HG02938 (cell line): ENCODE results near the gene ADCY9.

ENCODE experiments used
- ATAC-seq: cut with Tn5 transposase; IDR thresholded peaks from one replicate; pipeline ENCODE4 v1.9.1; 2021; ENCODE audit warnings: mild to moderate bottlenecking, moderate library complexity; ENCODE audit not compliant: unreplicated experiment

The ADCY9 gene

DNA sequence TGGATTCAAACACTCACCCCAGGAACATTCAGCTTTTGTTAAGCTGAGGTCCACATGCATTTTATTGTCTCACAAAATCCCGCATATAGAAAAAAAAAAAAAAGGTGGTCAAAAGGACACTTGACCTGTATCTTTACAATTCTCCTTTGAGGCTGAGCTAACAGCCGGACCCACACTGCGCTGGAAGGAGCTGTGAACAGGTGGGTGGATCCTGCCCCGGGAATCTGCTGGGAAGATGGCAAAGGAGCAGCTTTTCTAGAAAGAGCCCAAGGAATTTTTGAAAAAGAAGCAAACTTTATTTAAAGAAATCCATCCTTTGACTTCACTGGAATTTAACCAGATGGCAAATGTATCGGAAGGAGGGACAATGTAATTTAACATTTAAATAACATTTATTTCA, 108.1 kb downstream of the ADCY9 start:
- ATAC-seq: no peak

DNA sequence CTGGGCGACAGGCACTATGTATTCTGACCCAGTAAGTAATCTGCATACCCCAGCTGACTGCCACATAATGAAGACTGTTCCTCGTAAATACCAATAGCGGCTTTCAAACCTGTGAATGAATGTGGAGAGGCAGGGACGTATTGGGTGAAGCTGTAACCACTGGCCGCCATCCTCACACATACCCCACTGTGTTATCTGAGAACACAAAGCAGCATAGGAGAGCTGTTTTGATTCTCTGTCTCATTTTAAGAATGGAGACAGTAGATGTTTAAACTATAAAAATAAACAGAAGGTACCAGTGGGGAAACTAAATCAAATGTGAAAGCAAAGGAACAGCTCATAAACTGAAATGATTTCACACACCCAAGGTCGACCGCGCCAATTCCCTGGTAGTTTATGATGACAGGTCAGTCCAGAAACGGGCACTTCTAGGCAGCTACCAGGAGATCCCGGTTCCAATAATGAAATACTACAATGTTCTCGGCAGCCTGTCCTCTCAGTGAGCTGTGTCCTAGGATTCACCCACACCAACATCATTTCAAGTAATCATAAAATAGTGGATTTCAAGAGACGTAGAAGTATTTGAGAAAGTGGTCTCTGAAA, 109.7 kb downstream of the ADCY9 start:
- ATAC-seq: no peak

DNA sequence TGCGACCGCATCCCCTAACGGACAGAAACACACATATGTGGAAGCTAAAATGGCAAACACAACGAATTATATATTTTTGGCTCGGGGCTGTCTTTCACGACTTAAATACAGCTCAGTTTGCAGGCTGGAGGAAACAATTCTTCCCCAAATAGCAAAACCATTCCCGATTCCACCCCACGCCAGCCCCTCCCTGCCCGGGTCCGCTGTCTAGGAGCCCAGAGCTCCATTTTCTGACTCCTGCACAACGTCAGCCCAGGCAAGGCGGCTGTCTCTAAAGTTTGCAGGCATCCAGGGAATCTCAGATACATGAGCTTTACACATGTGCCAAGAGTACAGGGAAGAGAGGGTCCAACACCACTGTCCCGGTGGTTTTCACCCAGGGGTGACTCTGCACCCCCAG, 110.5 kb downstream of the ADCY9 start:
- no peak for ATAC-seq

DNA sequence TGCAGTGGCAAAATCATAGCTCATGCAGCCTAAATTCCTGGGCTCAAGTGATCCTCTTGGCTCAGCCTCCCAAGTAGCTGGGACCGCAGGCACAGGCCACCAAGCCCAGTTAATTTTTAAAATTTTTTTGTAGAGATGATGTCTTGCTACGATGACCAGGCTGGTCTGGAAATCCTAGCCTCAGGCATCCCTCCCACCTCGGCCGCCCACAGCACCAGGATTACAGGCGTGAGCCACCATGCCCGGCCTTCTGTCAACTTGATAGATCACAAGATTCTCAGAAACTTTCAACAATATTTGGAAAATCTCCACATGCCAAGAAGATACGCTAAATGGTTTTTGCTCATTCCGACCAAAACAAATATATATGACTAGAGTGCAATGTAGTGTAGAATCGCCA, 111.0 kb downstream of the ADCY9 start:
- no peak for ATAC-seq

DNA sequence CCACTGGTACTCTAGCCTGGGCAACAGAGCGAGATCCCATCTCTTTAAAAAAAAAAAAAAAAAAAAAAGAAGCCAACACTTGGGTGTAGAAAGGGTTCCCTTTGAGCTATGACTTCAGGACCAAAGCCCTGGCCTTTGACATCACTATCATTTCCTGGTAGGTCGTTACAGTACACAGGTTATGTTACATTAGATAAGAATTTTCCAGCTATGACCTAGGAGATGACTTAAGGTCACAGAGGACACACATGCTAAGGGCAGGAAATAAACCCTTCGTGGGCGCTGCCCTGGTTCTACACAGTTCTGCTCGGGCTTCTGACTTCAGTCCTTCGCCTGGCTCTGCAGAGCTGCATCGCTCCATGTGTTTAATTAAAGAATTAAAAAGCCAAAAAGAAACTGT, 112.0 kb downstream of the ADCY9 start:
- no peak for ATAC-seq

DNA sequence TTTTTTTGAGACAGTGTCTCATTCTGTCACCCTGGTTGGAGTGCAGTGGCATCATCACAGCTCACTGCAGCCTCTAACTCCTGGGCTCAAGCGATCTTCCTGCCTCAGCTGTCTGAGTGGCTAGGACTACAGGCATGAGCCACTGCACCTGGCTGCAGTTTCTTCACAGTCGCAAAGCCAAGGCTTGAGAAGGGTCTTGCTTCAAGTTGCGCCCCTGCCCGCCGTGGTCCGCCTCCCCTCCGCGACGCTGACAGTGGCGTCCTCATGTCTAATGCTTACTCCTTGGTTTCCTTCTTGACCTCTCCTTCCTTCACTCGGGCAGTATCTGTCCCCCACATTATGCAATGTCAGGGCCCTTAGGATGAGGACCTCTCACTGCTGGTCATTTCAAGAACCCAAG, 112.7 kb downstream of the ADCY9 start:
- no peak for ATAC-seq

DNA sequence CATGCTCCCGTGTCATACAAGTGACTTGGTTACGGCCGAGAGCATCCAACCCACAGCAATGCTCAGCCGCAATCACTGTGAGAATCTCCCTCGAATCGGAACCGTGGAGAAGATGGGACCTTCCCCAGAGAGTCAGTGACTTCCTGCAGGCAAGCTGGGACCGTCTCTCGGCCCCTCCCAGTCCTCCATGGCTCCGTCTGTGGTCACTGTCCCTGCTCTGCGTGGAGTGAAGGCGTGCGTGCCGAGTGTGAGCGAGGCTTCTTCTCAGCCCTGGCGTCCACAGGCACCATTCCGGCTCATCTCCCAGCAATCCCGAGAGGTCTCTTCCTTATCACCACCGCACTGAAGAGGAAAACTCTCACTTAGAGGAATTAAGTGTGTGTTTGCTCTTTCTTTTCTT, 113.1 kb downstream of the ADCY9 start:
- no peak for ATAC-seq

DNA sequence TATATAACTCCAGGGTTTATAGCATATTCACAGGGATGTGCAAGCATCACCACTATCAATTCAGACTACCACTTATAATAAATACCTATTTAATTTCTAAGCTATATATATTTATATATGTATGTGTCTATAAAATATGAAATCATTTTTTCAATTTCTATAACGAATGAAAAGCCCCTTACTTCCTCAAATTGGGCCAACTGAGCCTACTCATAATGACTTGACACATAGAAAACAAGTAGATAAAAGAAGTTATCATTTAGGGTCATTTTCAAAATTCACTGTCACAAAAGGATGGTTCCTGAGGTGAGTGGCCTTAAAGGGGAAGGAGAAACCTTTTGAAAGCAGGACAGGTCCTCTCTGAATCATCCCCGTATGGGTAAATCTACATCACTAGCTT, 114.1 kb downstream of the ADCY9 start:
- ATAC-seq: no peak

DNA sequence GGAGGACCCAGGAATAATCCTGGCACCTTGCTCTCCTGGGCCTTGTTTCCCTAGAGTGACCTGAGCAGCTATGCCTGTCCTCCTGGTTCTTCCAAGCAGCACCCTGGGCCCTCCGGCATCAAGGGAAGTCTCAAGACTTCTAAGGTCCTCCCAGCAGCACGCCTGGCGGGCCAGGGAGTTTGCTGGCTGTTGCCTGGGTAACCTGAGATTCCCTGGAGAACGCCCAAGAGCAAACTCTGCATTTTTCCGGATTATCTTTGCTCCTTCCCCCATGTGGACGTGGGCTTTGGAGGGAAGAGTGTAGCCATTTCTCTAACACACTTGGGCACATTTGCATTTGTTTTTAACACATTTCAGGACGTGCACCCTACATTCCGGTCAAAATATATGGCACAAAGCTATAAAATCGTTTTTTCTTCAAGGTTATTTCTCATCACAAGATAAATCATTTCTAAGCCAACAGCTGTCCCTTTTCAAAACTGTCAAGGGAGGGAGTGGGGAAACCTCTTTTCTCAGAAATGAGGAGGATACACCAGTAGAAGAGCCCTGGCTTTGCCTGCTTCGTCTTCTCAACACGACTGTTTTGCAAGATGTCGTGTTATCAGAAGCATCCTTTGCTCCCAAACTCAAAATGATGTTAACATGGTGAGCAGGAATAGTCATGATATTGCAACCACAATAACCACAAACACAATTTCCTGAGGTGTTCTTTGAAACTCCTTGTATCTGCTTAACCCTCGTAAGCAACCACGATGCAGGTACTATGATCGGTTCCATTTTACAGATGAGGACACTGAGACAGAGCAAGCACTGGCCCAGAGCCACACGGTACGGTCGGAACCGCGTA, 116.5 kb downstream of the ADCY9 start:
- ATAC-seq: no peak

DNA sequence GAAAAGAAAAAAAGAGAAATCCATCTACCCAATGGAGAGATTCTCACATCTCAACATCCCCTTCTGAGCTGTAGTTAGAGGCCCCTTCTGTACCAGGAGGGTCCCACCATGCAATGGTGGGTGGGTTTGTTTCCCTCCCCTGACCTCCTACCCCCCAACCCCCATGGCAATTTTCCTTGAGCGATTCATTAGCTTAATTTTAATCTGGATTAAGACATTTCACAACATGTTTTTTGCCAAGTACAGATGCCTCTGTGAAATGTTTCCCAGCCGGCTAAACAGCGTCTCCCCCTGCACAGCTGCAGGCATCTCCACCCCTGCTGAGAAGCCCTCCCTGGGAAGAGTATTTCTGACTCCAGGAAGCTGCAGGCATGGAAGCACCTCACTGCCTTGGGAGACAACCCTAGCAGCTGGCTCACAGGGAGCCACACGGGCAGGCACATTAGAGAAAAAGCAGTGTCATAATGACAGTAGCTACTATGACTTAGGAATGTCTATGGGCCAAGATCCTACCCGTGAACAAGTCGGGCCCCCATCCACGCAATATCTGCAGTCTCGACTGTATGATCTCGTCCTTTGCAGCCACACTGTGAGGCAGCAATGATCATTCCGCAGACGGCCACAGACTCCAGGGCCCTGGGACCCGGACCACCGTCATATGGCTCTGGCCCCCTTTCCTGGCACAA, 117.3 kb downstream of the ADCY9 start:
- ATAC-seq: no peak

DNA sequence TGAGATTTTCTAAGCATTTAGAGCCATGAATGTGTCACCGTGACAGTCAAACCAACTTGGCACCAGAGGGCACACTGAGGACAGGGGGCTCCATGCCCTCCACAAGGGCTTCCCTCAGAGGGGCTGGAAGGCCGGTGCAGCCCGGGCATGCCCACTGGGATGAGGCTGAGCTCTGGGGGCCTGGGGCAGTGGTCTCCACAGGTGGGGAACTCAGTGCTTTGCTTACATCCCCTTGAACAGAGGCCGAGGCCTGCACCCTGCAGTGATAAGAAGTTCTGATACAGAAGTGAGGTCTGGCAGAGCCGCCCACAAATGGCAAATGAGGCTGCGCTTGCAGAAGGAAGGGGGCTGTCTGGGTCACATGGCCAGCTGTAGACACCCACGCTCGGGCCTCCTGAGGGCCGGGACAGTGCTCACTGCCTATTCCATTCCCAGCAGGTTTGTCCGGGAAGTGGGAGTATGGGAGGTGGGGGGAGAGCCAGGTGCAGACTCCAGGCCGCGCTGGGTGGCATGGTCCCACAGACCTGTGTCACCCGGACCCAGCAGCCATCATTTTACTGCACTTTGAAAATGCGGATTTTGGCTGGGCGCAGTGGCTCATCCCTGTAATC, 118.9 kb downstream of the ADCY9 start:
- ATAC-seq: no peak

DNA sequence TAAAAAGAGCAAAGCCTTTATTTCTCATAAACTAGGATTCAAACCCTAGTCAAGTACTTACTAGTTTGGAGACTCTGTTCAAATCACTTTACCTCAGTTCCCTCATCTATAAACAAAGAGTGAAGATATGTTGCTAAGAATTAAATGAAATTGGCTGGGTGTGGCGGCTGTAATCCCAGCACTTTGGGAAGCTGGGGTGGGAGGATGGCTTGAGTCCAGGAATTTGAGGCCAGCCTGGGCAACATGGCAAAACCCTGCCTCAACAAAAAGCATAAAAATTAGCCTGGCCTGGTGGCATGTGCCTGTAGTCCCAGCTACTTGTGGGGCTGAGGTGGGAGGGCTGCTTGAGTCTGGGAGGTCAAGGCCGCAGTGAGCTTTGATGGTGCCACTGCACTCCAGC, 121.2 kb downstream of the ADCY9 start:
- no peak for ATAC-seq

DNA sequence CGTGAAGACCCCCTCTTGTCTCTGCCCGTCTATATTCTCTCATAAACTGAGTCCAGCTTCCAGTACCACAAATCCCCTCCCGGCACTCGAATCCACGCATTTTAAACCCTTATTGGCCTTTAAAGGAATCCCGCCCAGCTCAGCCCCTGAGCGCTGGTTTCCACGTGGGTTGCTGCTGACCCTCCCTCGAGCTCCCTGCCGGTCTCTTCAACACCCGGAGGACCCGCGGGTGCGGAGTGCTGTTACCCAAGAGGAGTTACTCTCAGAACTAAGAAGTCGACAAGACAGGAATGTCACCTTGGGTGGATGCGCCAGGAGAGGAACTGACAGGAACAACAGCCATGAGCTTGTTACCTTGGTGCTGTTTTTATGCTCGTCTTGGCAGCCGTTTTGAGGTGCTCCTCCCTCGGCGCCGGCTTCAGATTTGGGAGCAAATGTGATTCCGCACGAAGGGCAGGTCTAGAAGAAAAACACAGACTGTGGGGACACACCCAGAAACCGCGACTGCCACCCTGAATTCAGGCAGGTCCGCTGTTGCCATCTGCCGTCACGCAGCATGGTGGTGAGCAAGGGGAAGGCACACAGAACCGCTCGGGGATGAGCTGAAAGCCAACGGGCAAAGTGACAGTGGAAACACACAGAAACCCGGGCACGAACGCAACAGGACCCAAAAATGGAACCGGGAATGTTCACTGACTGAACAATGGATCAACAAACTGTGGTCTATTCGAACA, 123.0 kb downstream of the ADCY9 start:
- ATAC-seq: no peak

DNA sequence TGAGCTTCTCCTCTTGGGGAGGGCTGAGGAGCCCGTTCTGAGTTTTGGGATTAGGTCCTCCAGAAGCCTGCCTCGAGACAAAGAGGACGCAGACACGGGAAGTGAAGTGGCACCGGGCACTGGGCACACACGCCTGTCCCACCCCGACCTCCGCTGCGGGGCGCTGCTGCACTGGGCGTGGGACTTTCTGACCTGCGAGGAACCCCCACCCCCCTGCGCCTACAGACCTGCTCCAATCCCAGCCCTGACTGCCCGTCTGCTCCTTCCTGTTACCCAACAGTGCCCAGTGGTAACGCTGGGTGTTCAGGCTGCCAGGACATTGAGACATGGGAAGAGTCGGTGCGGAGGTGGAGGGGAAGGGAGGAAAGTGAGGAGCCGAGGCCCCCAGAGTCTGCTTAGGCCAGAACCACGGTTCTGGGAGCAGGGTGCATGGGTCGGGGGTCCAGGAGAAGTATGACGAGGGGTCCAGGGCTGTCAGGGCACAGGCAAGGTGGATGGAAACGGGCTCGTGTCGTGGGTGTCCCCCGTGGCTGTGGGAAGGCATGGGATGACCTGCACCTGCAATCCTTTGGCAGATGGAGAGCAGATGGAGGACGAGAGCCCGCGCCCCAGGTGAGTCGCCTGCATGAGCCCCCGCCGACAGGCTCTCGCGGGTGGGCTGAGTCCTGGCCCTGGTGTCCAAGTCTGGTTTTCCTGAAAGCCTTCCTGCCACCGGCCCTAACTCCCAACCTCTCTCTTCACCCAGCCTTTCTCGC, 123.8 kb downstream of the ADCY9 start:
- no peak for ATAC-seq

DNA sequence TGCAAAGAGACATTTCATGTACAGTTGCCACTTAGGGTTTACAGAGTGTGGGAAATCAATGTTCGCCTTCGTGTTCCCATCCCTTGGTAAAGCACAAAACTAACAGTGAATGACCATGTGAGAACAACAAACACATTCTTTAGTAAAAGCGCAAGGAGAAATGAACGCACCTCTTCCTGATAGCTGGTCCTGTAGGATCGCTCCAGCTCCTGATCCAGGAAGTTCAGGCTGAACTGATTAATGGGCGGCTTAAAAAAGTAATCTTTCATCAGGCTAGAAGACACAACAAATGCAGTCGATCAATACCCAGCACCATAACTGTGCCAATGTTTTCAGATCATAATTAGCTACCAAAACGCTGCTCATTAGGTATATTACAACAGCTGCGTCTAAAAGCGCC, 127.4 kb downstream of the ADCY9 start:
- no peak for ATAC-seq

DNA sequence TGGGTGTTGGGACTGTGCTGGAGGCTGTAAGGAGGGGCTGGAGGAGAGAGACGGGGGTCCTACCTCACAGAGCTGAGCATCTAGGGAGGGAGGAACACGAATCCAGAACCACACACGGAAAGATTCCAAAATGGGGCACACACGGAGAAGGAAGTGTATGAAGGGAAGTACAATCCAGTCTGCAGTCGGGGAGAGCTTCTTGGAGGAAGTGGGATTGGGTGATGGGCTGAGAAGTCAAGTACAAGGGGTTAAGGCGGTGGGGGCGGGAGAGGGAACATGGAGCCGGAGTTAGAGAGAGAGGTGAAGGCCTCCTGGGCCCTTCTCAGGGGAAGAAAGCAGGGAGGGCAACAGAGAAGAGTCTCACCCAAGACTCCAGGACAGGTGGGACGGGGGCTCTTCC, 128.2 kb downstream of the ADCY9 start:
- no peak for ATAC-seq

DNA sequence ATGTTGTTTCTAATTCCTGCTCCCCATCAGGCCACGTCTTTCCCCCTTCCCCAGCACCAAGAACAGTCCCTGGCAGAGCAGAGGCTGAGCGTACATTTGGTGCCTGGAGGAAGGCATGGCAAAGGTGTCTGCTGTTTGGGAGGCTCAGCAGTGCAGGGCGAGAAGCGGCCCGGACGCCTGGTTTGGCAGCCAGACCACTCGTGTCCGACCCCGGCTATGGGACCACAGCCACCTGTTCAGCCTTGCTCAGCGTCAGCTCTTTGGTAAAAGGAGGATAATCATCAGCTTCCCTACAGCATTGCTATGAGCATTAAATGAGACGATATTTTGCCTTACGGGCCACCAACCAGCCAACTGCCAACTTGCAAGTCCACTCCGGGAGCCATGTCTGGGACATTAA, 129.0 kb downstream of the ADCY9 start:
- no peak for ATAC-seq

DNA sequence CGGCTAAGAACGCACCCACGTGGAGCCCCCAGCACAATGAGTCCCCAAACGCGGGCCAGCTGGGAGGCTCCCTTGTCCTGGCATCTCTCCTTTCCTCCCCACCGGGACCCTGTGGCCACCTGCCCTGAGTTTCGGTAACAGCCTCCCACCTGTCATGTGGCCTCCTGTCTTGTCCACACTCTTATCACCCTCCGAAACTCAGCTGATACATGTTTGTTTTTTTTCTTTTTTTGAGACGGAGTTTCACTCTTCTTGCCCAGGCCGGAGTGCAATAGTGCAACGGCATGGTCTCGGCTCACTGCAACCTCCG, 130.1 kb downstream of the ADCY9 start:
- ATAC-seq: no peak

DNA sequence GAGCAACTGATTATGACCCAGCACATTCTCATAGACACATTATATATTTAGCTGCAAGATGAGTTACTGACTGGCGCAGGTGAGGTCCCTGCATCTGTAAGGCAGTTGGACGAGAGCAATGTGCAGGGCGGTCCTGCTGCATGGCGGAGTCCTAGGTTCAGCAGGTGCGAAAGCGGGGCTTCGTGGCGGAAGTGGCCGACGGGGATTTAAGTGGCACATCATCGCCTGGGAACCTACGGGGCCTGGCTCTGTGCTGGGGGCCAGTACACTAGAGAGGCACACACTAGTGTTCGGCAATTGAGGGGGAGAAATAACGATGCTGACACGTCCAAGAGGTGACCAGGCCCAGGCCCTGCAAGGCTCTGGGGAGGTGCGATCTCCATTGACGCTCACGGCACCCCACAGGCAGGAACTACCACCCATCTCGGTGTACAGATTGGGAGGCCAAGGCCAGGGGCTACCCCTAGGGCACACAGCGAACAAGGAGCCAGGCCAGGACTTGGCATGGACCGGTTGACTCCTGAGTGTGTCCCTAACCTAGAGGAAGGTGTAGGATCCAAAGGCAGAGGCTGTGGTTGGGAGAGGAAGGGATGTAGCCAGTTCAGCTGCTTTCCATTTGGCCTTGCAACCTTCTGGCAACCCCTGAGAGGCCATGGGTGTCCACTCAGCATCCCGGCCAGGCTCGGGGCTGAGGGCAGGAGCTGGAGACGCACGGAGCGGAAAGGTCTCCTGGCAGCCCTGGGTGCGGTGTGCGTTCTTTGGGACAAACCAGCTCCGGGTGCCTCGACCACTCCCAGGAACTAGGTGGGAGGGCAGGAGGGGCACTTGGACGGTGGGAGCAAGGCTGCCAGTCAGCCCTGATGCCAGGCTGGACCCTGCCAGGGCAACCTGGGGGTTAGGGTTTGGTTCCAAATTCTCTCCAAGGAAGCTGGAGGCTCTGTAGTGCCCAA, 131.9 kb downstream of the ADCY9 start:
- ATAC-seq: no peak
